ENCODE results near the gene C19orf38.

The C19orf38 gene

GRCh38 chr19:10848230-10848856, at the start of gene C19orf38:
TSS of gene C19orf38 (plus strand) at chr19:10848415. CDS start at chr19:10848509, 94 bp downstream.
- peaks cover 4% of the 10 kb centered on the region; the same call in 1 of the 2 replicates for H3K9me3 ChIP-seq (ENCODE audit: control insufficient read depth, insufficient read depth, low read depth, low read length)
- H3K4me1 ChIP-seq (ENCODE audit: control insufficient read depth, insufficient read depth, low read length) = no peaks in the 10 kb centered on the region
- H3K27me3 ChIP-seq (ENCODE audit: control insufficient read depth, insufficient read depth, low read length) = no peaks in the 10 kb centered on the region
- H3K4me3 ChIP-seq (ENCODE audit: low read depth, low read length) = no peak within 1 kb of the TSS
- H3K27ac ChIP-seq (ENCODE audit: low read depth, low read length) = no peak within 1 kb of the TSS
- no peaks in the 10 kb centered on the region for H3K36me3 ChIP-seq (ENCODE audit: control insufficient read depth, insufficient read depth, low read length)
- H3K9ac ChIP-seq (ENCODE audit: low read length) = no peak within 1 kb of the TSS

GRCh38 chr19:10800488-10800887, 47.7 kb upstream of the C19orf38 start:
- peaks cover 87% of the 10 kb centered on the region for H3K36me3 ChIP-seq (ENCODE audit: control insufficient read depth, insufficient read depth, low read length)
- no peak overlapping the region for H3K4me3 ChIP-seq (ENCODE audit: low read depth, low read length)
- no peaks in the 10 kb centered on the region for H3K9me3 ChIP-seq (ENCODE audit: control insufficient read depth, insufficient read depth, low read depth, low read length)
- no peak overlapping the region for H3K27ac ChIP-seq (ENCODE audit: low read depth, low read length)
- no peak overlapping the region for H3K9ac ChIP-seq (ENCODE audit: low read length)
- no peaks in the 10 kb centered on the region for H3K4me1 ChIP-seq (ENCODE audit: control insufficient read depth, insufficient read depth, low read length)
- no peaks in the 10 kb centered on the region for H3K27me3 ChIP-seq (ENCODE audit: control insufficient read depth, insufficient read depth, low read length)

GRCh38 chr19:10802479-10802878, 45.7 kb upstream of the C19orf38 start:
- Histone ChIP-seq H3K4me3 (ENCODE audit: low read depth, low read length) (no peak overlapping the region), H3K9ac (ENCODE audit: low read length) (no peak overlapping the region), H3K9me3 (ENCODE audit: control insufficient read depth, insufficient read depth, low read depth, low read length) (no peaks in the 10 kb centered on the region), H3K36me3 (ENCODE audit: control insufficient read depth, insufficient read depth, low read length) (peaks cover 74% of the 10 kb centered on the region), H3K27ac (ENCODE audit: low read depth, low read length) (no peak overlapping the region), H3K27me3 (ENCODE audit: control insufficient read depth, insufficient read depth, low read length) (no peaks in the 10 kb centered on the region), H3K4me1 (ENCODE audit: control insufficient read depth, insufficient read depth, low read length) (no peaks in the 10 kb centered on the region)

- H3K4me1 ChIP-seq (ENCODE audit: control insufficient read depth, insufficient read depth, low read length) = no peaks in the 10 kb centered on the region
- no peak overlapping the region for H3K4me3 ChIP-seq (ENCODE audit: low read depth, low read length)
- H3K9ac ChIP-seq (ENCODE audit: low read length) = no peak overlapping the region
- H3K36me3 ChIP-seq (ENCODE audit: control insufficient read depth, insufficient read depth, low read length) = peaks cover 66% of the 10 kb centered on the region
- no peak overlapping the region for H3K27ac ChIP-seq (ENCODE audit: low read depth, low read length)
- no peaks in the 10 kb centered on the region for H3K9me3 ChIP-seq (ENCODE audit: control insufficient read depth, insufficient read depth, low read depth, low read length)
- no peaks in the 10 kb centered on the region for H3K27me3 ChIP-seq (ENCODE audit: control insufficient read depth, insufficient read depth, low read length)
These were observed 45.0 kb upstream of the C19orf38 start for GRCh38 chr19:10803252-10803651.

- H3K9ac ChIP-seq (ENCODE audit: low read length) = no peak overlapping the region
- peaks cover 70% of the 10 kb centered on the region for H3K36me3 ChIP-seq (ENCODE audit: control insufficient read depth, insufficient read depth, low read length)
- no peaks in the 10 kb centered on the region for H3K9me3 ChIP-seq (ENCODE audit: control insufficient read depth, insufficient read depth, low read depth, low read length)
- no peak overlapping the region for H3K4me3 ChIP-seq (ENCODE audit: low read depth, low read length)
- no peak overlapping the region for H3K27ac ChIP-seq (ENCODE audit: low read depth, low read length)
- H3K4me1 ChIP-seq (ENCODE audit: control insufficient read depth, insufficient read depth, low read length) = no peaks in the 10 kb centered on the region
- H3K27me3 ChIP-seq (ENCODE audit: control insufficient read depth, insufficient read depth, low read length) = no peaks in the 10 kb centered on the region
These were observed 43.0 kb upstream of the C19orf38 start for GRCh38 chr19:10805065-10805757.

- Histone ChIP-seq H3K9me3 (ENCODE audit: control insufficient read depth, insufficient read depth, low read depth, low read length) (no peaks in the 10 kb centered on the region), H3K4me1 (ENCODE audit: control insufficient read depth, insufficient read depth, low read length) (no peaks in the 10 kb centered on the region), H3K36me3 (ENCODE audit: control insufficient read depth, insufficient read depth, low read length) (peaks cover 69% of the 10 kb centered on the region), H3K27me3 (ENCODE audit: control insufficient read depth, insufficient read depth, low read length) (no peaks in the 10 kb centered on the region), H3K9ac (ENCODE audit: low read length) (no peak overlapping the region), H3K27ac (ENCODE audit: low read depth, low read length) (no peak overlapping the region), H3K4me3 (ENCODE audit: low read depth, low read length) (no peak overlapping the region)
These were observed 42.4 kb upstream of the C19orf38 start for GRCh38 chr19:10805758-10806247.

- Histone ChIP-seq H3K9me3 (ENCODE audit: control insufficient read depth, insufficient read depth, low read depth, low read length) (no peaks in the 10 kb centered on the region), H3K27me3 (ENCODE audit: control insufficient read depth, insufficient read depth, low read length) (no peaks in the 10 kb centered on the region), H3K4me3 (ENCODE audit: low read depth, low read length) (no peak overlapping the region), H3K27ac (ENCODE audit: low read depth, low read length) (no peak overlapping the region), H3K9ac (ENCODE audit: low read length) (no peak overlapping the region), H3K4me1 (ENCODE audit: control insufficient read depth, insufficient read depth, low read length) (no peaks in the 10 kb centered on the region), H3K36me3 (ENCODE audit: control insufficient read depth, insufficient read depth, low read length) (peaks cover 65% of the 10 kb centered on the region)
These were observed 39.1 kb upstream of the C19orf38 start for GRCh38 chr19:10808937-10809649.

GRCh38 chr19:10809651-10810285, 38.4 kb upstream of the C19orf38 start:
- H3K27me3 ChIP-seq (ENCODE audit: control insufficient read depth, insufficient read depth, low read length) = no peaks in the 10 kb centered on the region
- no peaks in the 10 kb centered on the region for H3K4me1 ChIP-seq (ENCODE audit: control insufficient read depth, insufficient read depth, low read length)
- peaks cover 63% of the 10 kb centered on the region for H3K36me3 ChIP-seq (ENCODE audit: control insufficient read depth, insufficient read depth, low read length)
- no peak overlapping the region for H3K4me3 ChIP-seq (ENCODE audit: low read depth, low read length)
- no peak overlapping the region for H3K27ac ChIP-seq (ENCODE audit: low read depth, low read length)
- H3K9ac ChIP-seq (ENCODE audit: low read length) = no peak overlapping the region
- H3K9me3 ChIP-seq (ENCODE audit: control insufficient read depth, insufficient read depth, low read depth, low read length) = no peaks in the 10 kb centered on the region

GRCh38 chr19:10811391-10812111, 36.7 kb upstream of the C19orf38 start:
- H3K9ac ChIP-seq (ENCODE audit: low read length) = no peak overlapping the region
- no peaks in the 10 kb centered on the region for H3K4me1 ChIP-seq (ENCODE audit: control insufficient read depth, insufficient read depth, low read length)
- H3K4me3 ChIP-seq (ENCODE audit: low read depth, low read length) = no peak overlapping the region
- no peaks in the 10 kb centered on the region for H3K27me3 ChIP-seq (ENCODE audit: control insufficient read depth, insufficient read depth, low read length)
- H3K36me3 ChIP-seq (ENCODE audit: control insufficient read depth, insufficient read depth, low read length) = peaks cover 62% of the 10 kb centered on the region
- H3K9me3 ChIP-seq (ENCODE audit: control insufficient read depth, insufficient read depth, low read depth, low read length) = no peaks in the 10 kb centered on the region
- peak overlapping the region; percentile 62; the same call in 1 of the 2 replicates for H3K27ac ChIP-seq (ENCODE audit: low read depth, low read length)

GRCh38 chr19:10812196-10812595, 36.0 kb upstream of the C19orf38 start:
- H3K9ac ChIP-seq (ENCODE audit: low read length) = no peak overlapping the region
- no peak overlapping the region for H3K4me3 ChIP-seq (ENCODE audit: low read depth, low read length)
- peak overlapping the region; percentile 62; the same call in 1 of the 2 replicates for H3K27ac ChIP-seq (ENCODE audit: low read depth, low read length)
- H3K36me3 ChIP-seq (ENCODE audit: control insufficient read depth, insufficient read depth, low read length) = peaks cover 65% of the 10 kb centered on the region
- H3K9me3 ChIP-seq (ENCODE audit: control insufficient read depth, insufficient read depth, low read depth, low read length) = no peaks in the 10 kb centered on the region
- no peaks in the 10 kb centered on the region for H3K27me3 ChIP-seq (ENCODE audit: control insufficient read depth, insufficient read depth, low read length)
- no peaks in the 10 kb centered on the region for H3K4me1 ChIP-seq (ENCODE audit: control insufficient read depth, insufficient read depth, low read length)
